DND-41 (cell line): ENCODE measurements around the gene MIX23.

ENCODE experiments used
- ATAC-seq: fragments of 200-7000 bp; cut with Tn5 transposase; 3 replicates; pipeline ENCODE4 v1.9.1; 2021; ENCODE audit warnings: low read depth; ENCODE audit not compliant: insufficient read depth
- DNase-seq: peaks from one replicate; pipeline ENCODE4 v3.0.0-alpha.2; 2020
- H2AFZ ChIP-seq: 2 replicates; pipeline ENCODE4 v1.6.0; 2012; ENCODE audit warnings: low read depth, low read length
- H3K27ac ChIP-seq: 2 replicates; pipeline ENCODE4 v1.5.1; 2012; ENCODE audit warnings: low read length, inconsistent platforms
- H3K27me3 ChIP-seq: fragments of 200-600 bp; sonication (generic); 2 replicates; pipeline ENCODE4 v1.6.0; 2012; ENCODE audit warnings: low read length, mild to moderate bottlenecking, inconsistent platforms; ENCODE audit not compliant: insufficient read depth, poor library complexity
- H3K36me3 ChIP-seq: 2 replicates; pipeline ENCODE4 v1.5.1; 2012; ENCODE audit warnings: low read length, inconsistent platforms; ENCODE audit not compliant: insufficient read depth
- H3K4me1 ChIP-seq: 2 replicates; pipeline ENCODE4 v1.5.1; 2012; ENCODE audit warnings: mild to moderate bottlenecking, low read length; ENCODE audit not compliant: insufficient read depth
- H3K4me2 ChIP-seq: 2 replicates; pipeline ENCODE4 v1.6.0; 2012; ENCODE audit warnings: mild to moderate bottlenecking, moderate library complexity, low read length, inconsistent platforms; ENCODE audit not compliant: insufficient read depth
- H3K4me3 ChIP-seq, 2 experiments: fragments of 200-600 bp in 1 of 2; shearing (Covaris generic) in 1 of 2; 2 replicates each; pipeline ENCODE4 v1.5.1; 2012 to 2016; ENCODE audit warnings: inconsistent platforms in 2 of 2, low read length in 2 of 2, mild to moderate bottlenecking in 2 of 2, low read depth in 1 of 2, moderate library complexity in 1 of 2
- H3K79me2 ChIP-seq: 2 replicates; pipeline ENCODE4 v1.6.0; 2012; ENCODE audit warnings: low read length, inconsistent platforms; ENCODE audit not compliant: insufficient read depth
- H3K9ac ChIP-seq: 2 replicates; pipeline ENCODE4 v1.6.0; 2012; ENCODE audit warnings: low read depth, mild to moderate bottlenecking, inconsistent platforms, low read length, moderate library complexity
- H3K9me3 ChIP-seq: 2 replicates; pipeline ENCODE4 v1.5.1; 2012; ENCODE audit warnings: low read length, moderate library complexity, mild to moderate bottlenecking, inconsistent platforms; ENCODE audit not compliant: insufficient read depth, severe bottlenecking
- H4K20me1 ChIP-seq: 2 replicates; pipeline ENCODE4 v1.6.0; 2012; ENCODE audit warnings: low read length; ENCODE audit not compliant: insufficient read depth
- CTCF ChIP-seq: IDR thresholded peaks from 2 replicates; pipeline ENCODE4 v1.5.1; 2012; ENCODE audit warnings: borderline replicate concordance, low read length, moderate library complexity, mild to moderate bottlenecking; ENCODE audit not compliant: poor library complexity, severe bottlenecking; ENCODE audit errors: extremely low read depth
- EZH2 ChIP-seq: IDR thresholded peaks from 3 replicates; pipeline ENCODE4 v1.6.1; 2012; ENCODE audit warnings: borderline replicate concordance, low read depth, mild to moderate bottlenecking, moderate library complexity, low read length, inconsistent platforms; ENCODE audit not compliant: severe bottlenecking

The MIX23 gene

GRCh38 chr3:122389892-122390291 lies 6.9 kb upstream of the MIX23 start:
- Histone ChIP-seq H2AFZ (no peak overlapping the region), H3K36me3 (peaks cover 26% of the 10 kb centered on the region), H4K20me1 (peaks cover 4% of the 10 kb centered on the region; the same call in 1 of the 2 replicates), H3K4me1 (peaks cover 37% of the 10 kb centered on the region), H3K27me3 (no peaks in the 10 kb centered on the region), H3K4me2 (no peak overlapping the region), H3K27ac (no peak overlapping the region), H3K4me3 (no peak overlapping the region), H3K9ac (no peak overlapping the region), H3K79me2 (peaks cover 82% of the 10 kb centered on the region), H3K9me3 (no peaks in the 10 kb centered on the region)
- DNase-seq (no peak), ATAC-seq (no peak)
- TF ChIP-seq CTCF (no peak), EZH2 (no peak)

DNA sequence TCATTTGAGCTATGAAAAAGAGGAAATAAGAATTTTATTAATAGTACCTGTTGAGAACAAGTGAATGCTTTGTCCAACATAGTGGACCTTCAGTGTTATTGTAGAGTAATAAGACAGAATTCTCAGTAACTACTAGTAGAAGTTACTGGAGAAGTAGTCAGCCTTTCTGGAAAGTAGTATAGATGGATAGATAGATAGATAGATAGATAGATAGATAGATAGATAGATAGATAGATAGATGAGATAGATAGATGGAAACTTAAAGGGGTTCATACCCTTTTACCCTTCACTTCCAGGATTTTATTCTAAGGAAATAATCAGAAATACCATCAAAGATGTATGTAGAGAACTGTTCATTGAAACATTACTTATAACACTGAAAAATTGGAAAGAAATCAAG lies 6.2 kb upstream of the MIX23 start:
- H3K4me2 ChIP-seq = no peak overlapping the region
- H3K9ac ChIP-seq = no peak overlapping the region
- H3K9me3 ChIP-seq = no peaks in the 10 kb centered on the region
- H4K20me1 ChIP-seq = peaks cover 3% of the 10 kb centered on the region; the same call in 1 of the 2 replicates
- H3K4me3 ChIP-seq = no peak overlapping the region
- DNase-seq (no peak), ATAC-seq (no peak)
- H3K27ac ChIP-seq = no peak overlapping the region
- peaks cover 24% of the 10 kb centered on the region for H3K36me3 ChIP-seq
- H3K79me2 ChIP-seq = peaks cover 87% of the 10 kb centered on the region
- peaks cover 42% of the 10 kb centered on the region for H3K4me1 ChIP-seq
- H3K27me3 ChIP-seq = no peaks in the 10 kb centered on the region
- no peak for TF ChIP-seq EZH2
- no peak for TF ChIP-seq CTCF
- no peak overlapping the region for H2AFZ ChIP-seq

GRCh38 chr3:122387709-122388108 lies 4.7 kb upstream of the MIX23 start:
- Histone ChIP-seq H3K4me2 (peak overlapping the region; percentile 6; the same call in 1 of the 2 replicates), H3K36me3 (peaks cover 12% of the 10 kb centered on the region; the same call in 1 of the 2 replicates), H3K79me2 (peaks cover 89% of the 10 kb centered on the region), H3K27me3 (no peaks in the 10 kb centered on the region), H3K4me3 (no peak overlapping the region), H3K9ac (no peak overlapping the region), H3K4me1 (peaks cover 48% of the 10 kb centered on the region), H2AFZ (no peak overlapping the region), H3K9me3 (no peaks in the 10 kb centered on the region), H4K20me1 (no peaks in the 10 kb centered on the region), H3K27ac (no peak overlapping the region)
- ATAC-seq (no peak), DNase-seq (no peak)
- no peak for TF ChIP-seq EZH2
- no peak for TF ChIP-seq CTCF
